Head of caudate nucleus (tissue), 42 donors: ENCODE measurements around the gene PPARD.

Experiments
- DNase-seq, 42 donors: peaks; one replicate each; pipeline versions ENCODE4 v3.0.0 to v3.0.0-alpha.2; 2020 to 2021; ENCODE audit warnings: mixed read lengths in 7 of 42
- intact Hi-C: fragments of 100-400 bp; cut with DNase I; formaldehyde crosslinking; loops from one replicate; pipeline ENCODE4 v1.15.0; 2022

The PPARD gene

GRCh38 chr6:35396991-35397390 is 54.6 kb downstream of the PPARD start:
- no peak for DNase-seq
- intact Hi-C loops = no loop called here

- peak in 3 of 42 donors; percentile 18 to 44 (median 23) for DNase-seq
- intact Hi-C loops = no loop called here
Observed at GRCh38 chr6:35397806-35398418, 55.6 kb downstream of the PPARD start.

- intact Hi-C loops = no loop called here
- DNase-seq = no peak
Observed at GRCh38 chr6:35398526-35398925, 56.2 kb downstream of the PPARD start.

DNA sequence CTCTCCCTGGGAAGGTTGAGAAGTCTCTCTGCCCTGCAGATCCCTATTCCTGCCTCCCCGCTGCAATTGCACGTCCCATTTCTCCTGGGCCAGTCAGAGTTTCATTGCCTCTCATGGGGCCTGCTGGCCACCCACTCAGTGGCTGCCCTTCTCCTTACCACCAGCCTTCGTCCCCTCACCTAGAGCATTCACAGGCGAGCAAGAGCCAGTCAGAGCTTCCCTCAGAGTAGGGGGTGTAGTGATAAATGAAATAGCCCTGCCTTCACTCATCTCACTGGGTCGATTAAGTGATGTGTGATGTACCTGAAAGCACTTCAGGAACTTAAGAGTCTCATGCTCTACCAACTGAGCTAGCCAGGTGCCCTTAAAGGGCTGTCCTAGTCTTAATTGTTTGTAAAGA is 57.8 kb downstream of the PPARD start:
- no peak for DNase-seq
- intact Hi-C loops = no loop called here

- DNase-seq = no peak
- intact Hi-C loops = no loop called here
Observed at GRCh38 chr6:35400901-35401311, 58.5 kb downstream of the PPARD start.

DNA sequence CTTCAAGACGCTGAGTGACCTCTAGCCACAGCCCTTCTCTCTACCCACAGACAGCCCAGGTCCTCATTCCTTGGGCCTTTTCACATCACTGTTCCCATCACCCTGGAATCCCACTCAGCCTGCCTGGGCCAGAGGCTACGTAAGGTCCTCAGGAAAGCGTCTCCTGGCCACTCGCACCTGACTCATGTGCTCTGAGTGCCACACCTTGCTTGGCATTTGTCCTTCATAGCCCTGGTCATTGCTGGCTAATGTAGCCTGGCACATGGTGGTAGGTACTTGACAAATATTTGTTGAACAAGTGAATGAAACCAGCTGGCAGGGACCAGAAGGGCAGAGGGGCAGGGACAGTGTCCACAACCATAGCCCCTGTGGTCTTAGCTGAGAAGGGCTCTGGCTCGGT is 59.2 kb downstream of the PPARD start:
- DNase-seq = no peak
- intact Hi-C loops = no loop called here

GRCh38 chr6:35402136-35402855 is 59.9 kb downstream of the PPARD start:
- no peak for DNase-seq
- intact Hi-C loops = no loop called here

- DNase-seq = no peak
- intact Hi-C loops = no loop called here
Observed at GRCh38 chr6:35402856-35403191, 60.5 kb downstream of the PPARD start.

GRCh38 chr6:35403544-35404442 is 61.4 kb downstream of the PPARD start:
- no peak for DNase-seq
- intact Hi-C loops = no loop called here

- DNase-seq = no peak
- intact Hi-C loops = no loop called here
Observed at GRCh38 chr6:35406711-35407485, 64.5 kb downstream of the PPARD start.

GRCh38 chr6:35409245-35409644 is 66.9 kb downstream of the PPARD start:
- intact Hi-C loops = no loop called here
- DNase-seq = no peak

DNA sequence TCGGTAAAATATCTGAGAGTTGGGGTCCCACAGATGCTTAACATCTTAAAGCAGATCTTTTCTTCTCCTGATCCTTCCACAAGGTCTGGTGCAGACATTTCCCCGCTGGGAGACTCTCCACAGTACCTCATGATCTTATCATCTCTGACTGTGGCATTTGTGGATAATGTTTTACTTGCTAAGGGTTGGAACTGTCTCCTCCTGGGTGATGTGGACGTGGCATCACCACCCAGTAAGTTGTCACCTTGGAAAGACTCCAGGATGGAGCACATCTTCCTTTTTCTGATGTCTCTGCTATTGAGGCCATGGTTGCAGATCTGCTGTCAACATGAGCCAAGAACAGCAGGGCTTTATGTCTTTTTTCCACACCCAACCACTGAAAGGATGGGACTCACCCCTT is 67.8 kb downstream of the PPARD start:
- DNase-seq = no peak
- intact Hi-C loops = no loop called here

DNA sequence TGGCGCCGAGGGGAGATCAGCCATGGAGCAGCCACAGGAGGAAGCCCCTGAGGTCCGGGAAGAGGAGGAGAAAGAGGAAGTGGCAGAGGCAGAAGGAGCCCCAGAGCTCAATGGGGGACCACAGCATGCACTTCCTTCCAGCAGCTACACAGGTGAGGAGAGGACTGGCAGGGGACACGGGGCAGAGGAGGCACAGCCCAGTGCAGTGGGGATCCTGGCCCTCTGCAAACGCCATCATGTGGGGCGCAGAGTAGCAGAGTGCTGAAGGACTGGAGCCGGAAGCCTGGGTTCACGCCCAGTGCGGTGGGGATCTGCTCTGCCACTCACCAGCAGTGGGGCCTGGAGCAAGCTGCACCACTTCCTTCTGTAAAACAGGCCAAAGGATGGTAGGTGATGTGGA is 68.7 kb downstream of the PPARD start:
- DNase-seq = no peak
- intact Hi-C loops = no loop called here

GRCh38 chr6:35412102-35412501 is 69.7 kb downstream of the PPARD start:
- intact Hi-C loops = no loop called here
- DNase-seq = no peak

DNA sequence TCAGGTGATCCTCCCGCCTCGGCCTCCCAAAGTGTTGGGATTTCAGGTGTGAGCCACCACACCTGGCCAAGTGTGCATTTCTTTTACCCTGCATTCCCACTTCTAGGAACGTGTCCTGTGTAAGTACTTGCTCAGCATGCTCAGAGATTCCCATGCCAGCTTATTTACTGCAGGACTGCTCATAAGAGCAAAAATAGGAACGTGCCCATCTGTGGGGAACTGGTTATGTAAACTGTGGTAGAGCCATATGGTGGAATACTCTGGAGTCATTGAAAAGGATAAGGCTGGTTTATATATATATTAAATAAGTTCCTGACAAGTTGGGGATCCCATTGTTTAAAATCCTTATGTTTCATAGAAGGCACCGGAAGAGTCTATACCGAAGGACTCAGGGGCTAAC is 71.6 kb downstream of the PPARD start:
- intact Hi-C loops = loop anchor here (2.0 kb wide), 1 partner anchor 73 kb away; no protein-coding TSS in a partner anchor
- no peak for DNase-seq

GRCh38 chr6:35415065-35415891 is 72.9 kb downstream of the PPARD start:
- peak; percentile 48 to 93 (median 84) for DNase-seq
- intact Hi-C loops = loop anchor here (2.0 kb wide), 1 partner anchor 74 kb away; no protein-coding TSS in a partner anchor

DNA sequence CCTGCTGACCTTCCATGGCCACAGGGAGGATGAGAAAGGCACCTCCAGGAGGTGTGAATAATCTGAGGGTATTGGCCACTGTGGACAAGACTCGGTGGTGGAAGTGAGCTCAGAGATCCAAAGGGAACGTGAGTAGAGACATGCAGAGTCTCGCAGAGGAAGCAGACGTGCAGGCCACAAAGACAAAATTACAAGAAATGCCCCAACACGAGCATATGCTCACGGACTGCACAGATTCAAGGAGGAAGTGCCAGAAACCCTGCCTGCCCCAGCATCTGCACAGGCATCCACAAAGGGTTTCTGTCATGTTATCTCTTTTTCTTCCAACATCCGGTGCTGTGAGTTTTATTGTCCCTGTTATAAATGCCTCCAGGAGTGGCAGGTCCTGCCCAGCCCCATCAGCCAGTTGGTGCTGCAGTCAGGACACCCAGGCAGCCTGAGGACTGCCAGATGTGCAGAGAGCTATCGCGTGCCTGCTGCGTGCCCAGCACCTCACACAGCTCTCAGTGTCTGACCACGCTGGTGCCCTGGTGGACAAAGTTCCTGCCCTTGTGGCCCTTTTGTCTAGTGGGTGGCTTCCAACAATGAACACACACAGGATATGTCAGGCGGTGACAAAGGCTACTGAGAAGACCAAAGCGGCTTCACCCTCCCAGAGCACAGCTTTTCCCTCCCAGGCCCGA is 75.8 kb downstream of the PPARD start:
- intact Hi-C loops = no loop called here
- DNase-seq = peak in 39 of 42 donors; percentile 14 to 78 (median 49)

- no peak for DNase-seq
- intact Hi-C loops = no loop called here
Observed at GRCh38 chr6:35419417-35419816, 77.1 kb downstream of the PPARD start.
